ENCODE data around the gene TJP1. TPM values are rescaled to one million over a fixed set of nuclear protein-coding genes. Genes with fewer than 3 reads are reported as not detected.
"Not testable (repeated sequence)": the region's sequence is repeated elsewhere in the genome, so short reads cannot be mapped to it uniquely, and the experiment has no call there.

Gene TJP1
- total RNA-seq, 4 donors from 2014 or later = 72.4 to 191 (median 136) TPM

- no peaks in the 10 kb centered on the region for H3K36me3 ChIP-seq
- no peak overlapping the region for H3K27ac ChIP-seq
- intact Hi-C loops (cut with DNase I; ENCODE audit: low total_unique reads) = loop anchor here (10.0 kb wide), 1 partner anchor 372 kb away; no protein-coding TSS in a partner anchor
- DNase-seq = no peak
- no peak for TF ChIP-seq CTCF (IDR thresholded peaks at IDR 0.05)
- no peak for TF ChIP-seq POLR2A (IDR thresholded peaks at IDR 0.05)
- H3K27me3 ChIP-seq = no peaks in the 10 kb centered on the region
- no peak overlapping the region for H3K4me3 ChIP-seq
- no peaks in the 10 kb centered on the region for H3K9me3 ChIP-seq
- no peaks in the 10 kb centered on the region for H3K4me1 ChIP-seq
Measured at GRCh38 chr15:29672923-29673809, 149.1 kb downstream of the TJP1 start.

GRCh38 chr15:29672446-29672845 is 149.8 kb downstream of the TJP1 start:
- DNase-seq = no peak
- H3K36me3 ChIP-seq = no peaks in the 10 kb centered on the region
- no peak overlapping the region for H3K27ac ChIP-seq
- TF ChIP-seq CTCF (IDR thresholded peaks at IDR 0.05) = no peak
- no peak for TF ChIP-seq POLR2A (IDR thresholded peaks at IDR 0.05)
- no peaks in the 10 kb centered on the region for H3K9me3 ChIP-seq
- H3K4me1 ChIP-seq = no peaks in the 10 kb centered on the region
- no peaks in the 10 kb centered on the region for H3K27me3 ChIP-seq
- intact Hi-C loops (cut with DNase I; ENCODE audit: low total_unique reads) = loop anchor here (10.0 kb wide), 1 partner anchor 372 kb away; no protein-coding TSS in a partner anchor
- no peak overlapping the region for H3K4me3 ChIP-seq

- not testable (repeated sequence) for H3K4me3 ChIP-seq, H3K9me3 ChIP-seq, H3K36me3 ChIP-seq, H3K27me3 ChIP-seq, DNase-seq, H3K4me1 ChIP-seq, H3K27ac ChIP-seq
- intact Hi-C loops (cut with DNase I; ENCODE audit: low total_unique reads) = loop anchor here (10.0 kb wide), 1 partner anchor 373 kb away; no protein-coding TSS in a partner anchor
Measured at GRCh38 chr15:29672046-29672445, 150.2 kb downstream of the TJP1 start.

- Histone ChIP-seq H3K4me1 (no peaks in the 10 kb centered on the region), H3K4me3 (no peak overlapping the region), H3K27ac (no peak overlapping the region), H3K36me3 (no peaks in the 10 kb centered on the region), H3K27me3 (no peaks in the 10 kb centered on the region), H3K9me3 (no peaks in the 10 kb centered on the region)
- no peak for DNase-seq
- intact Hi-C loops (cut with DNase I; ENCODE audit: low total_unique reads) = loop anchor here (10.0 kb wide), 1 partner anchor 374 kb away; no protein-coding TSS in a partner anchor
- TF ChIP-seq POLR2A (IDR thresholded peaks at IDR 0.05) (no peak), CTCF (IDR thresholded peaks at IDR 0.05) (no peak)
Measured at GRCh38 chr15:29670998-29671981, 151.0 kb downstream of the TJP1 start.

- H3K9me3 ChIP-seq = no peaks in the 10 kb centered on the region
- DNase-seq = no peak
- TF ChIP-seq POLR2A (IDR thresholded peaks at IDR 0.05) (no peak), CTCF (IDR thresholded peaks at IDR 0.05) (no peak)
- no peaks in the 10 kb centered on the region for H3K27me3 ChIP-seq
- no peaks in the 10 kb centered on the region for H3K4me1 ChIP-seq
- no peak overlapping the region for H3K27ac ChIP-seq
- H3K36me3 ChIP-seq = no peaks in the 10 kb centered on the region
- H3K4me3 ChIP-seq = no peak overlapping the region
- intact Hi-C loops (cut with DNase I; ENCODE audit: low total_unique reads) = loop anchor here (10.0 kb wide), 1 partner anchor 375 kb away; no protein-coding TSS in a partner anchor
Measured at GRCh38 chr15:29670266-29670665, 152.0 kb downstream of the TJP1 start.
